ENCODE results near the gene TAP2.
A peak's percentile ranks its signal among the peaks of the same experiment; 100 is the strongest.
"Not testable (repeated sequence)": the region's sequence is repeated elsewhere in the genome, so short reads cannot be mapped to it uniquely, and the experiment has no call there.

Gene TAP2

GRCh38 chr6:32838114-32838958, at the start of gene TAP2:
Gene TAP2, minus strand, starts transcription at chr6:32838739. Its CDS starts 506 bp downstream, at chr6:32838233.
- peak; percentile 93 to 98 (median 97) for DNase-seq (ENCODE audit: low read depth in 3 of 3)

GRCh38 chr6:32887616-32888015, 49.1 kb upstream of the TAP2 start:
- no peak for DNase-seq (ENCODE audit: low read depth in 3 of 3)

DNA sequence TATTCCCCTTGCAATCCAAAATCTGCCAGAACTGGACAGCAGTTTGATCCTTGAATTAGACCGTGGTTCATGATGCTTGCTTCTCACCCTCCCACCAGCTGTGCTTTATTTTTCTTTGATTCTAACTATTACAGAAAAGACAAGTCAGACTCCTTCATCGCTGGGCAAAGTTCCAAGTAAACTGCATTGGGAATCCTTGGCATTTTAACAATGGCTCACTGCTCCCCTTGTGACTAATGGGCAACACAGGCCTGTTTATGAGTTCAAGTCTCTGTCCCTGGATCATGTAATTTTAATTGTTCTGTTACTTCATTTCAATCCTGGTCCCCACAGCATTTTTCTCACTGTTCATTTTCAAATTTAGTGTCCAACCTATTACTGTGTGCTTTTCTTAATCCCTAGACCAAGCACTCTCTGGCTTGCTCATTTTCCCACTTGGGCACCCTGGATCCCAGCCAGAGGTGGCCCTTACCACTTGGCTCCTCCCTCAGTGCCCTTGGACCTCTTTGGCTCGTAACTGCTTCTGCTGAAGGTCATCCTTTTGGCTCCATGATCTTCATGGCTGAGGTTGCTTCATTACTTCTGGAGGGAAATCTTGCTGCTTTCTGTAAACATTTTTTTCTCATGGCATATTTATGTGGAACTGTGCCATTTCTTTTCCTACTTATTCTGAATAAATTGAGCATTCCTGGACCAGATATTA, 48.3 kb upstream of the TAP2 start:
- no peak for DNase-seq (ENCODE audit: low read depth in 3 of 3)

GRCh38 chr6:32885698-32886286, 47.3 kb upstream of the TAP2 start:
- DNase-seq (ENCODE audit: low read depth in 3 of 3): no peak

DNA sequence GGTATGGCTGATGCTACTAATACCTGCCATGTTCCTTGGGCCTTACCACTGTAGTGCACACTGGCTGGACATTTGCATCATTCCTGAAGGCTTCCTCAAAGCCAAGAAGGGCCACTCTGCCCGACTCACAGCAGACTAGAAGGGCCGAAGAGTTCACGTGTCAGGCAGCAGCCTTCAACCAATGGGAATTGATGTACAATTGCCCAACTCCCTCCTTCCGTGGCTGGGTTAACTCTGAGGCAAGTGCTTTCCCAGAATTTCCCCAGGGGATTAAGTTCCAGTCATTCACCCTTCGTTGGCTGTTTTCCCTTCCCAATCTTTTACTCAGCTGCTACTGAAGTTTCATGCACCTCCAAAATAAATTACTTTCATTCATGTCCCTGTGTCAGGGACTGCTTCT, 45.2 kb upstream of the TAP2 start:
- DNase-seq (ENCODE audit: low read depth in 3 of 3): no peak

DNA sequence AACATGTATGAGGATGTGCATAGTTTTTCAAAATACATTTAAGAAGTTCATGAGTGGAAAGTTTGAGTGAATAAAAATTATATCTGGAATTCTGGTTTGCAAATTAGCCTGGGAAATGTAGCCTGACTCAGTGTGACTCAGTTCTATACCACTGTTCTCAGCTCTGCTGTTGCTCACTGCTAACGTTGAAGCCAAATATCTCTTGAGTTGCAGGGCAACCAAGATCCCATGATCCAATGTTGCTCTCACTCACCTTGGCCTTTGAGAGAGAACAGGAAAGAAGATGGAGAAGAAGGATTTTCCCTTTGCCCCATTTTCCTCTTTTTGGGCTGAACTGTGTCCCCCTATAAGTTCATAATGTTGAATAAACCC, 44.3 kb upstream of the TAP2 start:
- DNase-seq (ENCODE audit: low read depth in 3 of 3): no peak

GRCh38 chr6:32880962-32881361, 42.4 kb upstream of the TAP2 start:
- not testable (repeated sequence) for DNase-seq (ENCODE audit: low read depth in 3 of 3)

GRCh38 chr6:32879691-32880090, 41.2 kb upstream of the TAP2 start:
- no peak for DNase-seq (ENCODE audit: low read depth in 3 of 3)

- no peak for DNase-seq (ENCODE audit: low read depth in 3 of 3)
Measured at GRCh38 chr6:32876603-32877002, 38.1 kb upstream of the TAP2 start.

- DNase-seq (ENCODE audit: low read depth in 3 of 3): not testable (repeated sequence)
Measured at GRCh38 chr6:32873947-32874346, 35.4 kb upstream of the TAP2 start.

DNA sequence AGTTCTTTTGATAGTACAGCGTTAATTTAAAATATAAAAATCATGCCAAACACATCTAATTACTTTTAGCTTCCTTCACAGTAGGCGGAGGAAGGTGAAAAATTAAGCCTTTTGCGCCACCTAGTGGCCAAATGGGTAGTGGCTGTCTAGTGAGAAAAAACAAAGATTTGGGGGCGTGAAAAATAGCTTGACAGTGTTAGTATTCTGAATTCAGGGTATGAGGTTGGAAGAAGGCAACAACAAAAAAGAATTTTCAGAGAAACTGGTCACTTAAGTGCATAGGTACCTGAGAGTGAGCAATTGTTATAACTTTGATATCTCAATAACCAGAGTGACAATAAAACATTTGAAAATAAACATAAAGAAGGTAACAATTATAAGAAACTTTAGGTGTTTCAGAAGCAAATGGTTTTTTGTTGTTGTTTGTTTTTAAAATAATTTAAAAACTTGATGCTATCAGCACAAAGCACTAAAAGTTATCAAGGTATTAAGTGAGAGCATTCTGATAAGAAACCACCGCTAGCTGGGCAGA, 29.8 kb upstream of the TAP2 start:
- DNase-seq (ENCODE audit: low read depth in 3 of 3): peak; percentile 65 to 82 (median 80)

GRCh38 chr6:32867554-32868256, 29.2 kb upstream of the TAP2 start:
- no peak for DNase-seq (ENCODE audit: low read depth in 3 of 3)

GRCh38 chr6:32867022-32867477, 28.5 kb upstream of the TAP2 start:
- no peak for DNase-seq (ENCODE audit: low read depth in 3 of 3)

DNA sequence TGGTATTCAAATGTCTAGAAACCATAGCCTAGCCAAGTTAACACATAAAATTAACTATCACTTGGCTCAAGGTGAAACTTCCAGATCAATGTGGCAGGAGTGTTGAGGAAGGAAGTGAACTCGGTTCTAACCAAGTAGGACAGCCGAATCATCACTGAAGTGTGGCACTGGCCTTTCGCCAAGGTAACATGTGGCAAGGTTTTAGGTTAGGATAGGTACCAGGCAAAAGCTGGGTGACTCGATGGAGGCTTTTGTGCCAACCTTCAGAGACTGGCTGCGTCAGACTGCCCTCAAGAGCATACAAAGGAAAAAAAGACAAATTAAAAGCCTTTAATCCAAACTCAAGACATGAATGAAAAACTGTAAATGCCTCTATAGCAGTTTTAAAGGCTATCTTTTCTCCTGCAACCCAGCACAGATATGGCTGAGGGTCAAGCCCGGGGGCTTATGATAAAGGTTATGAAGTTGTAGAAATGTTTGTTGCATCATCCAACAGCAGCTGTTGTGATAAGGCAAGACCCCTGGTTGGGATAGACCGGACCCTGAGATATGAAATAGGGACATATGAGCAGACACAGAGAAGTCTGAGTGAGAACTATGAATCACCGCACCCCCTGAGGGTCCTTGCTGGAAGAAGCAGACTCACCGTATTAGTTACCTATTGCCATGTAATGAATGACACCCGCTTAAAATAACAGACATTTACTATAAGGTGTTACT, 27.3 kb upstream of the TAP2 start:
- no peak for DNase-seq (ENCODE audit: low read depth in 3 of 3)

- DNase-seq (ENCODE audit: low read depth in 3 of 3): no peak
Measured at GRCh38 chr6:32862725-32863124, 24.2 kb upstream of the TAP2 start.

DNA sequence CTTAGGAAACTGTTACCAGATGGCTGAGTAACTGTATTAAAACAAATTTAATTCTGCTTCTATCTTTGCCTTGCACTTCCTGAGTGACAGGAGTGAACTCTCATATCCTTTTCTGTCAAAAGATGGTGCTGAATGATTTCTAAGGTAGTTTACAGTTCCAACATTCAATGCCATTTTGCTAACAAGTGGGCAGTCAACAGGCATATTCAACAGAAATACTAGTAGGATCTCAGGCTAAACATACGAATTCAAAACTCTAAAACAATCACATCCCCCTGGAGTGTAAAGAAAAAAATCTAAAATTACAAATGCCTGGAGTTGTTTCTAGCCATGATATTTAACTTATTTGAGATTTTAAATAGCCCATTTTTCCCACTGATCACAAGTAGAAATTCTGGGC, 22.1 kb upstream of the TAP2 start:
- DNase-seq (ENCODE audit: low read depth in 3 of 3): no peak

GRCh38 chr6:32858194-32858593, 19.7 kb upstream of the TAP2 start:
- no peak for DNase-seq (ENCODE audit: low read depth in 3 of 3)

GRCh38 chr6:32857156-32857891, 18.8 kb upstream of the TAP2 start:
- DNase-seq (ENCODE audit: low read depth in 3 of 3): no peak

DNA sequence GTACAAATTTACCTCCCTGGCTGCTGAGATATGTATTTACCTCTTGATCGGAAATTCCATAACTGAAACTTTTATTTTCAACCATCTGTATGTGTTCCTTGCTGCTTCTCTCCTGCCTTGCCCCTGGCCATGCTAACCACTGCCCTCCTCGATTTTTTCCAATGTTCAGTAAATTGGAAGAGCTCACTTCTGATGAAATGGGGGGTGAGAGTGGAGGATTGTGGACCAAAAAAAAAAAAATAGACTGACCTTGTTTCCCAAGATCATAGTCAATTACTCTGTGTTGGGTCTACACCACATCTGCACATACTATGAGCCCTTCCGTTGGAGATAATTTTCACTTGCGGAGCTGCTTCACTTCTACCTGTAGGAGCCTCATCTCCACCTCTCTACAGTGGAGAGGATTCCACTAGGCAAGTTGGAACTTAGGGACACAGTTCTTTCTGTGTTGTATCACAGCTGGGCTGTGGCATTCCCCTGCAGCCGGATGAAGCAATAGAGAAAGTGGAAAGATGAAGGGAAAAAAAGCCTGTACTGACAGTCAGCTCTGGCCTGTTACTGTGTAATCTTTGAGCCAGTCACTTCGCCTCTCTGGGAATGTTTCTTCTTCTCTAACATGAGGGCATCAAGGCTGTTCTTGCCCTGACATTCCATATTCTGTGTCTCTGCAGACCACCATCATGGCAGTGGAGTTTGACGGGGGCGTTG, 17.1 kb upstream of the TAP2 start:
- no peak for DNase-seq (ENCODE audit: low read depth in 3 of 3)
